LHCN-M2 (cell line): ENCODE measurements around the gene ANXA11. TPM values are rescaled to one million over a fixed set of nuclear protein-coding genes. Genes with fewer than 3 reads are reported as not detected.

Experiments used
- DNase-seq: peaks from one replicate; pipeline ENCODE4 v3.0.0-alpha.2; 2012; ENCODE audit warnings: low read depth
- total RNA-seq: library from RNA; depleted of rRNA; stranded (reverse); fragments of >200 nt; gene quantifications from 2 replicates; pipeline ENCODE4 v1.2.3, GENCODE V29; 2014

ANXA11 gene
- total RNA-seq, 1 experiment from 2014 or later, result 84.7 TPM

DNA sequence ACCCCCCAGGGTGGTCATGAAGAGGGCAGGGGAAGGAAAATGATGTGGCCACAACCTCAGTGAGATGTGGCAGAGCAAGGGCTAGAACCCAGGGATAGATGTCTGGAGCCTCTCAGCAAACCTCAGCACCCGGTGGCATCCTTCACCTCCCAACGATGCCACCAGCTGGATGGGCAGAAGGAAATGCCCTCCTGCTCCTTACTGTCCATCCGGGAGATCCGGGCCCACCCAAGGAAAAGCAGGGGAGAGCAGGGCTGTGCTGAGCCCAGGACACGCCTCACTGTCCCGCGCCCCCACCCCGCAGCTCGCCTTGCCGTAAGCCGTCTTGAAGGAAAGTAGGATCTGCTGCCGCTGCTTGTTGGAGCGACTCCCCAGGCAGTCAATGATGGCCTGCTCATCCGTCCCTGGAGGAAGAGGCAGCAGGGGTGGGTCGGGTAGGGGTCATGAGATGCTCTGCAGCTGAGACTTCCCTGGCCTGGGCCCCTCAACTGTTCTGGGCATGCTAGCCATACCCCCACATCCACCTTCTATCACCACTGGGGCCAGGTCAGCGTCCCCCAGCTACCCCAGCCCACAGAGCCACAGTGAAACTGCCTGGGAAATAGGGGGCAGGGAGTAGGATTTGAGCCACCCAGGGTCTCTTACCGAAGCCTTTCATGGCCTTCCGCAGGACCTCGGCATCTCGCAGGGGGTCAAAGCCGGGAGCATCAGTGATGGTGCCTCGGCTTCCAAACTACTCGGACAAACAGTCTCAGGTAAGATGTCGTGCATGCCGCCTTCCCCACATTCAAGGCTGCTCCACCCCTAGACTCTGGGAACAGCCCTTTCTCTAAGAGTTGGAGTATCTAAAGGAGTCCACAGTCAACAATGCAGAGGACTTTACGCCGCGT is 38.5 kb downstream of the ANXA11 start:
- no peak for DNase-seq

DNA sequence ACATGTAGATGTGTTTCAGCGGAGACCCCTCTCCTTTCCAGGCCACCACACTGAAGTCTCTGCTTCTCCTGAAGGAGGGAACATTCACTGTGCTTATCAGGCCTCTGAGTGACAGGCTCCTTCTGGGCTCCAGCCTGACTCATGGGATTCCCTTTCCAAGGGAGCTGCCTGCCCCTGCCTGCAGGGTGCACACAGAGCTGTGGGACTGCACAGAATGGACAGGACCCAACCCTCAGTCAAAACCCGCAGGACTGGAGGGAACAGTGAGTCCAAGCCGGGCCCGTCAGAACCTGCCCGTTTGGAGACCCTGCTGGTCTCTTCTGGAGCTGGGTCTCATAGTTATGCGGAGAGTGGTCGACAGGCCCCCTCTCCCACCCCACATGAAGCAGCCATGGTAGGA is 40.2 kb downstream of the ANXA11 start:
- DNase-seq, result peak; percentile 68

DNA sequence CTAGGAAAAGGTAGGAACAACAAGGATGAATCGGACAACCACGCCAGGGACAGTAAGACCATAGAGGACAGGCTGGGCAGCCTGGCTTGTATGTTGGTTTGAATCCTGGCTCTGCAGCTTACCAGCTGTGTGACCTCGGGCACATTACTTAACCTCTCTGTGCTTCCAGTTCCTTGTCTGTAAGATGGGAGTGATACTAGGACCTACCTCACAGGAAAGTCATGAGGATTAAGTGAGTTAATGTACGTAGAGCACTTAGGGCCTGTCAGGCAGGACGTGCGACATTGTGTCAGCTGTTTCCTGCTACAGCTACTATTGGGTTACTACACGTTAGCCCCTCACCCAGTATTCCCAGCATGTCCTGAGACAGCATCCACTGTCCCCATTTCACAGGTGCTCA is 40.7 kb downstream of the ANXA11 start:
- DNase-seq, result no peak

DNA sequence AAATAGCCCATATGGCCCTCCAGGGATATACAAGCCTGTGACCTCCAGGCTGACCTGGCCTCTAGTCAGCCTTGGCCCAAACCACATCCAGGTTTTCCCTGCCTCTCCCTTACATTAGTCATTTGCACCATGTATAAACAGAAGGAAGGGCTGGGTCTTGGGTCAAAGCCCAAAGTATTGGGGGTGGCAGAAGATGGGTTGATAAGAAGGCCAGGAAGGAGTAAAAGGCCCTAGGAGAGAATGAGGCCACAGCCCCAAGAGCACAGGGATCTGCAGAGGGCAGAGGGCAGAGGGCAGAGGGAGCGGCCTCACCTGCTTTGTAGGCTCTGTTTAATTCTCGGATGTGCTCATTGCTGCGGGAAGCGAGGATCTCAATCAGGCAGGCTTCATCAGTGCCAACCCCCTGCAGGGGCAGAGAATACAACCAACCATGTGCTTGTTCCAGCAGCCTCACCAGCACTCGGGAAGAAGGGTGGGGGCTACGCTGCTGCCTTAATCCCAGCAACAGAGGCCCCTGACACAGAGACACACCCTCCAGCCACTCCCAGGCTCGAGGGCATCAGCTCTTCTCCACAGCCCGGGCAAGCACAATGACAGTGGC is 41.5 kb downstream of the ANXA11 start:
- peak; percentile 90 for DNase-seq

DNA sequence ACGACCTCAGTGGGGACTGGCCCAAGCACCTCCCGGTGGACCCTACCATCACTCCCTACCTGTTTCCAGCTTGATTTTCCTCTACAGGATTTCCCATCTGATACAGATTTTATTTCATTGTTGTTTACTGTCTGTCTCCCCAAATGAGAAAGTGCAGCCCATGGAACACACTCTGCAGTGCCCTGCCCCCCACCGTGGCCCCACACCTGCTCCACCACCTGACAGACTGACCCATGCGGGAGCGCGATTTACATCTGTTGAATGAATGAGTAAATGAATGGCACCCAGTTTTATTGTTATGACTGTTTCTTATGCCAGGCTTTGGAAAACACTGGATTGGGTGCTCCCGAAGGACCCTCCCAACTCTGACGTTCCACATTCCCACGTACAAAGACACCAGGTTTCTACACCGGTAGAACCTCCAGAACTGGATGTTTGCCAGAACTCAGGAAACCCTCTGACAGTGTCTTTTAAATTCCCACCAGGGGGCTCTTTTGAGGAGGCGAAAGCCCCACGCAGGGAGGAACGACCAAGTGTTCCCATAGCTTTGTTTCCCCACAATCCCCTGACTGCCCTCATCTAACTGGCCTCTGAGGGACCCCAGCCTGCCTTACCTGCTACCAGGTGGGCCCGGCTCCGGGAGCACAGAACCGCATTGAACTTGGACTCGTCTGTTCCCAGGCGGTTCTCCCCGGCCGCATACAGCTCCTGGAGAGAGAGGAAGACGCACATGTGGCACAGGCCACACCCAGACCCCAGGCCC is 43.8 kb downstream of the ANXA11 start:
- no peak for DNase-seq

DNA sequence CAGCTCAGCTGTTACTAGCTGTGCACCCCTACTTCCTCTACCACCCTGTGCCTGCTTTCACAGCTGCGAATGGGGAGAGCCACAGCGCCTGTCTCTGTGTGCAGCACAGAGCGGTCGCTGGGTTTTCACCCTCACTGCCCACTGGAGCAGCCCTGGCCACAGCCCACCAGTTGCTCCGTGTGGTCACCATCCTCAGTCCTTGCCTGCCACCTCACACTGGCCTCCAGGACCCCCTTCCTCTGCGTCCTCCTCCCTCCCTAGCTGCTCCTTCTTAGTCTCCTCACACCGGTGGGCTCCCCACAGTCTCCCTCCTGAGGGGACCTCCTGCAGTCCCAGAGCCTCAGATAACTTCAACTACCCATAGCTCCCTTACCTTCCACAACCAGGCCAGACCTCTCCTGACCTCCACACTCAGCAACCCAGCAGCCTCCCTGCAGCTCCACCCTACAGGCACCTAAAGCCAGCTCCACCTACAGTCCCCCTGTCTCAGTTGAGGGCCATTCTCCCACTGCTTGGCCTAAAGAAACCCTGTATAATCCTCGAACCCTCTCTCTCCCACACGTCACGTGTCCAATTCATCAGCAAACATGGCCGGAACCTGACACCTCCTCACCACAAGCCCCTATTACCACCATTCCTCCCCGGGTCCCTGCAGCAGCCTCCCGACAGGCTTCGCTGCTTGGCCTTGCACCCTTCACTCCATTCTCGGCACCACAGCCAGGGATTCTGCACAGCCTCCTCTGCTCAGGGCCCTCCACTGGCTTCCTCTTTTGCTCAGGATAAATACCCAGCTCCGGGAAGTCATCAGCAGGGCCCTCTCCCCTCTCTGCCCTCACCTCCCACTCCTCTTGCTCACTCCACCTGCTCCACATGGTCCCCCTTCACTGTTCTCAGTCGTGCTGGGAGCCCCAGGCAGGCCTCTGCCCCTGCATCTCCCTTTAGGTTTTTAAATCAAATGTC is 44.7 kb downstream of the ANXA11 start:
- no peak for DNase-seq

DNA sequence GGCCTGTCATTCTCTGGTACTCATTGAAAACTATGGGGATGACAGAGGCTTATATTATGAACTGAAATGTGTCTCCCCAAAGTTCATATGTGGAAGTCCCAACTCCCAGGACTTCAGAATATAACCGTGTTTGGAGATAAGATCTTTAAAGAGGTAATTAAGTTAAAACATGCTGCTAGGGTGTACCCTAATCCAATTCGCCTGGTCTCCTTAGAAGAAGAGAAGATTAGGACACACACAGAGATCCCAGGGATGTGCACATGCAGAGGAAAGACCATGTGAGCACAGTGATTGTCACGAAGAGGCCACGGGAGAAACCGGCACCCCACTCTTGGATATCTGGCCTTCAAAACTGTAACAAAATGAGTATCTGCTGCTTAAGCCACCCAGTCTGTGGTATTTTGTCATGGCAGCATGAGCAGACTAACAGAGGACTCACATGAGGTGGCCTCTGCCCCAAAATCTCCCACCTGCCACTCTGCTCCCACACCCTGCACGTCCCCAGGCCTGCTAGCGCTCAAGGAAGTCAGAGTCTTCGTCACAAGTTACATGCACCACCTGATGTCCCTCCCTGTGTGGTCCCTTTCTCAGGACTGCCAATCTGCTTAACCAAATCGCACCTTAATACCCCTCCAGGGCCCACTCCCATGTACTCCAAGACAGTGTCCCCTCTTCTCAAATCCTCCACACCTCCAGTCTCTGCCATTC is 46.0 kb downstream of the ANXA11 start:
- no peak for DNase-seq

DNA sequence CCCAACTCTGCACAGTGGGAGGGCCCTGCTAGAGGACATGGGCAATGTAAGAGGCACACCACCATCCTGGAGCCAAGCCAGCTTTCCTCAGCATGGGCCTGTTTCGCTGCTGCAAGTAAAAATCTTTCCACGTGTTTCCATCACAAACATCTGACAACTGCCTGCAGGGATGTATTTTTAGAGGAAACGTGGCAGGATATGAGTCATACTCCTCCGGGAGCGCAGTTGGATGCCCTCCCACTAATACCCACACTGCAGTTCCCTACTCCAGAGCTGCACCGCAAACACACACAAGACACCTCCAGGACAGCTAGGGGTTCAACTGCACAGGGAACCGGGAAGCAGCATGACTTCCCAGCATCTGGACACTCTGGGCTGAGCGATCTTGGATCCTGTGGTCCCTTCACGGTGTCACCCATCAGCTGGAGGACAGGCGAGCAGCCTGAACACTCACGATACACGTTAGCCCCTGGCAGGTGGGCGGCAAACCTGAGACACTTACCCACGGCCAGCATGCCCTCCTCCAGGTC is 46.7 kb downstream of the ANXA11 start:
- peak; percentile 98 for DNase-seq

DNA sequence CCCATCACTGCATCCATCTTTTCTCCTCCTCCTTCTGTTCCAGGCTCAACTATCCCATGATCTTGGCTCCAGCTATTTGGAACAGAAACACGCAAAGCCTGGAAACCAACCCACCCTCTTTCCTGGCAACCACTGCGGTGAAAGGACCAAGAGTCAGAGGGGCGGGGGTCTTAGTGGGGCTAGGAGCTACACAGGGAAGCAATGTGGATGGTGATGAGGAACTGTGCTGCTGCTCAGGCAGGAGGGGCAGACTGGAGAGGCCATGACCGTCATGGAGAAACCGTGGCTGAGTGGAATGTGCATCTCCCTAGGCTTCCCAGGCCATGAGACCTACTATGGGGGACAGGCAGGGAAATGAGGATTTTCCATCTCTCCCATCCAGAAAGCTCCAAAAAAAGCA is 47.2 kb downstream of the ANXA11 start:
- DNase-seq, result no peak

DNA sequence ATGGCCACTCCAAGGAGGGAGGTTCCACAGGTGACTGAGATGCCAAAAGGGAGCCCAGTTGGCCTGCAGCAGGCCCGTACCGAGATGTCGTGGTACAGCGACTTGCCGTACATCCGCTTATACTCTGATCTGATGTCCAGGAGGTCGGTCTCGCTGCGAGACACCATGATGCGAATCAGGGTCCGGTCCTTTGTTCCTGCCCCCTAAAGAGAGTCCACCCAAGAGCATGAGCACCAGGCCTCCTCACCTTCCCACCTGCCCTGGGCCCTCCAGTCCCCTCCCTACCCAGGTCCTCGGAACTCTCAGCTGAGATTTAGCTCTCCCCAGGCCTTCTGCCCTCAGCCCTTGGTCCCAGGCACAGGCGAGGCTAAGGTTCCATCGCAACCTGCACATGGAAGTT is 47.8 kb downstream of the ANXA11 start:
- no peak for DNase-seq

DNA sequence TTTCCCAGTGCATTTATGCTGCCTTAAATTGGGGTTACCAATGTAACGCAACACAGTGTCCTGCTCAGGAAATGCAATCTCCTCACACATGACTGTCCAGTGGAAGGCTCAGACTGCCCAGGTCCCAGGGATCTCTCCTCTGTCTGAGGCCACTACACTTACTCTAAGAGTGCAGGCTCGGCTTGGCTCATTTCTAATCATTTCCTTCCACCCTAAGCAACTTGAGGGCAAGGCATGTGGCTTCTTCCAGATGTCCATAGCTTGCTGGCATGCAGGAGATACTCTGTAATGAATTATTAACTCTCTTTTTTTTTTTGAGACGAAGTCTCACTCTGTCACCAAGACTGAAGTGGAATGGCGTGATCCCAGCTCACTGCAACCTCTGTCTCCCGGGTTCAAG is 49.1 kb downstream of the ANXA11 start:
- DNase-seq, result no peak

DNA sequence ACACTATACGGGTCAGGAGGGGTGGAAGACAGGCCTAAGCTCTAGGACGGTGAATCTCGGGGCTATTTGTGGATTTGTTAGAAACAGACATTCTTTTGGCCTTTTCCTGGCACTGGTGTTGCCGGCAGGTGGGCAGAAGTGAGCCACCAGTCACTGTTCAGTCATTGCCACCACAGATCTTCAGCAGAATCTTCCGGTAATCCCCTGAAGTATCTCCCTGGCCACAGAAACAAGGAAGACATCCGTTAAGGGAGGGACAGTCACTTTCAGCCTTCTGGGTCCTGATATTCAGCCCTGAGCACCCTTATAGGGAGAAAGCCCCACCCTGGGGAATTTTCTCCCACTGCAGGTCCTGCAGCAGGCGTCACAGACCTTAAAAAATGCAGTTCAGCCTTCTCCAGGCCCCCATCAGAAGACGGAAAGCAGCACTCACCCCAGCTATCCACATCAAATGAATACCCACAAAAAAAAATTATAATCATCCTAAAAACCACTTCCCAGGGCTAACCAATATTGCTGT is 49.6 kb downstream of the ANXA11 start:
- no peak for DNase-seq

DNA sequence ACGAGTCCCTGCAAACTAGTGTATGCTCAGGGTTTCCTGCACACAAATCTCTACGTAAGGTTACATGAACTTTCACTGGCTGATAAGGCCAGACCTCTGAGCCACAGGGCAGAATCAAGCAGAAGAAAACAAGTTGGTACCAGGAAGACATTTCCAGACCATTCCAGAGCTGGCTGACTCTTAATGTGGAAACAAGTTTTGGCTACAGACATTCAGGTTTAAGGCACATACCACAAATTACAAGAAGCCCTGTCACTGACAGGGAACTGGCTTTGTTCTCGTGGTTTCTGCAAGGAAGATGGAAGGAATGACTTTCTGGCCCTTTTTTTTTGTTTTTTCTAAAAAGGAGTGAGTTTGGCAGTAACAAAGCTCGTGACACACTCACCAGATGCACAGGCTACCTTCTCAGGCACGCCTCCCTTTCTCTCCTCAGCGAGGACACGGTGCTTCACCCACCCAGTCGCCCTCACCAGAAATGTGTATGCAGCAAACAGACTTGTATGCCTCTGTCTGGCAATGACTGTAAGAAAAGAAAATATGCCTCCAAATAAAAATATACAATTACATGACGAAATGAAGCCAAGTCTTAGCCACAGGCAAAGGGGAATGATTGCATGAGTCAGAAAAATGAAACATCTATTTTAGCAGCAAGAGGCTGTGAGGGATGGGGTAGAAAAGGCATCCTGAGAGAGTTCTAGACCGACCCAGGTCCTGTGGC is 50.2 kb downstream of the ANXA11 start:
- peak; percentile 78 for DNase-seq

DNA sequence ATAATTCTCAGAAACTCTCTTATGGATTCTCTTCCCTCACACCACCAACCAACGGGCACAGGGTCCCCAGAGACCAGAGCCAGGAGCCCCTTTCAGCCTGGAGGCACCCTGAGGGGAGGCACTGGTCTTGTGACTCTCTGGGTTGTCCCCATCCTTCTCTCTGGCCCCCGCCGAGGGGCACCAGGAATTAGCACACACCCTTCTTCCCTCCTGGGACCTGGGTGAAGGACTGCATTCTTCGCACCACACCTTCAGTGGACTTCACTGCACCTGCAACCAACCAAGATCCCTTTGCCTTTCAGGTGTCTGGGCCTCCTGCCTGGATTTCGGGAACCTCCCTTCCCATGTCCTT is 50.7 kb downstream of the ANXA11 start:
- no peak for DNase-seq

DNA sequence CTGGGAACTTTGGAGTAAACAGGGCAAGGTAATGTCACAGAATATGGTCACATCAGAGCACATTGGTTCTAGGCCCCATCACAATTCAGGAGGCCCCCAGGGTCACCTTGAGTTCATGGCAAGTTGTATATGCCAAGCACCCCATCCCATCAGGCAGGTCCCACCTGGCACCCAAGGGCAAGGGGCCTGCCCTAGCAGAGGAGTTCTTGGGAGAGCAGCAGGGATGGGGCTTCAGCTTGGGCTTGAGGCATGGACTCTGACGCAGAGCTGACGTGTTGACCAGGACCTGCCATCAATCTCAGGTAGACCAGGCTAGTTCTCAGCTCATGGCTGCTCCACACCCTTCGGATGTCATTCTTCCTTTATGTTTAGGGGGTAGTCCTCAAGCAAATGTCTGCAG is 51.9 kb downstream of the ANXA11 start:
- DNase-seq, result no peak

DNA sequence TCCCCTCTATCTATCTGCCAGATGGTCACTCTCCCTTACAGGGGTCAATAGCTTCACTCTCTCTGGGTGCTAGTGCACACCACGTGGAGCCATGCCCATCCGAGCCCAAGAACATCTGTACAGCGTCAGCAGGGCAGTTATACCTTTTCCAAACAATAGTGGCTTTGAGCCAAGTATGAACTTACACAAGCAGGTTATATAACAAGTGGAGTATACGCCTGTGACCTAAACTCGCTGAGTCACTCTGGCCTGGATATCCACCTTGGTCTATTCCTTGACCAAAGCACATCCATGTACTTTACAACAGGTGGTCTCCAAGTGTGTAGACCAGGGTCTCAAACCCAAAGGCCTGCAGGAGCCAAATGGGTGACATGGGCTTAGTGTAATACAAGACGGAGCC is 52.5 kb downstream of the ANXA11 start:
- DNase-seq, result no peak

DNA sequence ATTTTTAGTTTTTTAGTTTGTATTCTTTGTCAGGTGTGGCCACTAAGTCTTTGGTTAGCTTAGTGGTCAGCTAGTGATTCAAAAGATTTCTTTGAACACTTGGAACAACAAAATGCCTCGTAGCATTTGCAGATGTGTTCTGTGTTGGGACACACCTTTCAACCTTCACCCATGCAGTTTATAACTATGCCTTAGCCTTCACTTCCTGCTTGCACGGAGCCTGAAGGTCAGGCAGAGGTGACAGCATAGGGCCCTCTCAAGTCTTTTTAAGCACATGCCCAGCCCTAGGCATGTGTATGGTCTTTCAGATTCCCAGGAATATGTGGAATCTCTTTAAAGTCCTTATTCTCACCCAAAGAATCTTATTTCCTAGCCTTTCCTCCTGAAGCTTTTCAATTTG is 55.2 kb downstream of the ANXA11 start:
- DNase-seq, result no peak

DNA sequence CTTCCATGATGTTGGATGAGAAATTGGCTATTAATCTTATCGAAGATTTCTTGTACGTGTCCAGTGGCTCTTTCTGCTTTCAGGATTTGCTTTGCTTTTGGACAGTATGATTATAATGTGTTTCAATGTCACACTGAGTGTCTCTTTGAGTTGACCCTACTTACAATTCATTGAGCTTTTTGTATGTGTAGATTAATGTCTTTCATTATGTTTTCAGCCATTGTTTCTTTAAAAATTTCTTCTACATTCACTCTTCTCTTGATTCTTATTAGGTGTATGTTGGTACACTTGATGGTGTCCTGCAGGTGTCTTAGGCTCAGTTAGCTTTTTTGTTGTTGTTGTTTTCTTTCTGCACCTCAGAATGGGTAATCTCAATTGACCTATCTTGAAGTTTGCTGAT is 56.2 kb downstream of the ANXA11 start:
- DNase-seq, result no peak

DNA sequence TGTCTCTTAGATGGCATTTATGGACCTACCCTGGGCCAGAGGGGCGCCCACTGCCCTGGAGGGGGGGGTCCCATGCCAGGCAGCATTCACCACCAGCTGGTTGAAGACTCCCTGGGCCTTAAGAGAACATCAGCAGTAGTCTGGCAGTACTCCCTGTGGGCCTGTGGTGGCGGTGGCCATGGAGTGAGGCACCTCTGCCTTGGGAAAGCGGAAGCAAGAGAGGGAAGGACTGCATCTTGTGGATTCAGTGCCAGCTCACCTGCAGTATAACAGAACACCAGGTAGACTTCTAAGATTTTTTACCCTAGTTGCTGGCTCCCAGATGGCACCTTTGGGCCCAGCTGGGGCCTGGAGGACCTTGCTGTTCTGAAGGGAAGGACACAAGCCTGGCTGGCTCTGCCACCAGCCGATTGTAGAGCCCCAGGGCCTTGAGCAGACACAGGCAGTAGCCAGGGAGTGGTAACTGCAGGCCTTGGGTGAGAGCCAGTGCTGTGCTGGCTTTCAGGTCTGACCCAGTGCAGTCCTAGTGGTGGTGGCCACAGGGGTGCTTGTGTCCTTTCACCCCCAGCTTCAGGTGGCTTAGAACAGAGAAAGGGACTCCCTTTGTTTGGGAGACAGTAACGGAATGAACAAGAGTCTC is 57.1 kb downstream of the ANXA11 start:
- no peak for DNase-seq
